DOHH2 (cell line): Measurements from ENCODE around the gene CLDN14.

ENCODE experiments used
- CTCF ChIP-seq: fragments of 200-600 bp; sonication (generic); IDR thresholded peaks from one replicate; pipeline ENCODE4 v1.5.1; 2014; ENCODE audit warnings: antibody characterized with exemption, mild to moderate bottlenecking, low read depth, low read length; ENCODE audit not compliant: poor library complexity, severe bottlenecking
- EZH2phosphoT487 ChIP-seq: fragments of 200-600 bp; sonication (generic); IDR thresholded peaks from 2 replicates; pipeline ENCODE4 v1.6.1; 2017; ENCODE audit warnings: borderline replicate concordance, mild to moderate bottlenecking, antibody characterized with exemption, low read length, moderate library complexity, mixed read lengths

DNA sequence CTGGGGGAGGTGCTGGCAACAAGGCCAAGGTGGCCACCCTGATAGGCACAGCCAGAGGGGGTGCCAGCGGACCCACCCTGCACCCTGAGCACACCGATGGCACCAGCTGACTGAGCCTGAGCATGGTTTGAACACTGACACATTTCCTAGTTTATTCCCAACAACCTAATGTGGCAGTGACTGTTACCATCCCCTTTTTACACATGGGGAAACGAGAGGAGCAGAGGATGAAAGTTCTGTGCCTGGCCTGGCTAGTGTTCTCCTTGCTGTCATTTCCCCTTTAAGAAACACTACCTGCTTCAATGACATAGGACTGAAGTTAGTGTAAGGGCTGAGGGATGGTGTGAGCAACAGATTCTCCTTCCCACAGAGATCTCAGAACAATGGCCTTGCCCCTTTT is 15.3 kb downstream of the CLDN14 start:
- TF ChIP-seq CTCF (no peak), EZH2phosphoT487 (no peak)
